Transverse colon (tissue), 4 donors: ENCODE results near the gene OSGEPL1. TPM values are rescaled to one million over a fixed set of nuclear protein-coding genes. Genes with fewer than 3 reads are reported as not detected.

Experiments
- DNase-seq: peaks from one replicate; pipeline ENCODE4 v3.0.0-alpha.2; 2019
- H3K27ac ChIP-seq, 4 donors: fragments of 200-600 bp; sonication (generic); 2 replicates each; pipeline ENCODE4 v1.5.1; 2016 to 2018; ENCODE audit warnings: inconsistent platforms in 4 of 4
- H3K27me3 ChIP-seq: fragments of 200-600 bp; sonication (generic); 2 replicates; pipeline ENCODE4 v1.5.1; 2017; ENCODE audit warnings: inconsistent platforms
- H3K36me3 ChIP-seq, 4 donors: fragments of 200-600 bp; sonication (generic); 2 replicates each; pipeline ENCODE4 v1.5.1; 2017 to 2019; ENCODE audit warnings: inconsistent platforms in 4 of 4
- H3K4me1 ChIP-seq, 4 donors: fragments of 200-600 bp; sonication (generic); 2 replicates each; pipeline ENCODE4 v1.5.1; 2017 to 2020; ENCODE audit warnings: inconsistent platforms in 4 of 4
- H3K4me3 ChIP-seq, 4 donors: fragments of 200-600 bp; sonication (generic); 1 replicate in 1 of 4; 2 replicates in 3 of 4; pipeline versions ENCODE4 v1.5.1 to v1.6.1; 2017 to 2019; ENCODE audit warnings: inconsistent platforms in 4 of 4
- H3K9me3 ChIP-seq, 2 donors: fragments of 200-600 bp; sonication (generic); 2 replicates each; pipeline ENCODE4 v1.5.1; 2017 to 2019; ENCODE audit warnings: inconsistent platforms in 2 of 2
- CTCF ChIP-seq, 5 experiments: fragments of 200-600 bp in 3 of 5; fragments of 450-650 bp in 2 of 5; sonication (generic) in 3 of 5; IDR thresholded peaks; 1 replicate in 2 of 5; 2 replicates in 3 of 5; pipeline ENCODE4 v1.5.1; 2016 to 2017; ENCODE audit warnings: antibody characterized with exemption in 5 of 5, inconsistent platforms in 3 of 5, mild to moderate bottlenecking in 2 of 5, moderate library complexity in 1 of 5
- EP300 ChIP-seq: sonication (generic); formaldehyde crosslinking; IDR thresholded peaks from one replicate; pipeline ENCODE4 v1.6.1; 2017; ENCODE audit warnings: antibody characterized with exemption, low read depth
- POLR2A ChIP-seq: fragments of 450-650 bp; IDR thresholded peaks from one replicate; pipeline ENCODE4 v1.6.1; 2016; ENCODE audit warnings: antibody characterized with exemption, mild to moderate bottlenecking, moderate library complexity
- POLR2AphosphoS5 ChIP-seq, 3 donors: sonication (generic); formaldehyde crosslinking; IDR thresholded peaks; one replicate each; pipeline ENCODE4 v1.6.1; 2016; ENCODE audit warnings: antibody characterized with exemption in 3 of 3
- WGBS, 2 donors: methylation state at CpG; one replicate each; pipeline ENCODE4 v1.1.5; 2018; ENCODE audit warnings: low coverage in 1 of 2; 5-methylcytosine and 5-hydroxymethylcytosine counted together
- in situ Hi-C, 4 donors: fragments of 200-750 bp; cut with MboI; loops; one replicate each; pipeline versions ENCODE4 v1.15.0 to v1.15.1; 2017; ENCODE audit warnings: low sequenced_read_pairs in 3 of 4, low pct_ligation_motif_present in 1 of 4, low pct_unique_long_range_greater_than_20kb in 1 of 4
- intact Hi-C: fragments of 100-400 bp; cut with DNase I; formaldehyde crosslinking; loops from one replicate; pipeline ENCODE4 v1.15.1; 2023; ENCODE audit warnings: low total_unique reads
- total RNA-seq, 4 donors: library from RNA; depleted of rRNA; stranded (reverse); fragments of >200 nt; gene quantifications; one replicate each; pipeline ENCODE4 v1.1.0, GENCODE V29; 2016

The OSGEPL1 gene
- total RNA-seq, 4 donors from 2014 or later, result 2.7 to 14.7 (median 5.1) TPM; not detected in 1

GRCh38 chr2:189799531-189799930 is 36.9 kb upstream of the OSGEPL1 start:
- H3K9me3 ChIP-seq, result no peaks in the 10 kb centered on the region
- H3K4me1 ChIP-seq, result no peaks in the 10 kb centered on the region
- WGBS, 2 donors, result 78% methylated on average over 2 of the region's 2 CpGs; no CpG with 5 or more reads in 1 of the 2 donors
- H3K27ac ChIP-seq, result no peak overlapping the region
- no peaks in the 10 kb centered on the region for H3K27me3 ChIP-seq
- H3K36me3 ChIP-seq, result peaks cover 0 to 17% (median 2%) of the 10 kb centered on the region in 4 donors
- no peak for DNase-seq
- intact Hi-C loops, result no loop called here
- no peak overlapping the region for H3K4me3 ChIP-seq
- TF ChIP-seq EP300 (no peak), CTCF (IDR thresholded peaks at IDR 0.05) (no peak), POLR2A (no peak), POLR2AphosphoS5 (IDR thresholded peaks at IDR 0.05) (no peak)
- in situ Hi-C loops, result loop anchor here in 1 of 4 donors (25.0 kb wide), 1 partner anchor 137 kb away; the partner anchor contains the start of genes ANKAR and ASNSD1

GRCh38 chr2:189799030-189799331 is 36.4 kb upstream of the OSGEPL1 start:
- TF ChIP-seq POLR2AphosphoS5 (IDR thresholded peaks at IDR 0.05) (no peak), CTCF (IDR thresholded peaks at IDR 0.05) (no peak)
- DNase-seq, result no peak
- Histone ChIP-seq H3K36me3 (peaks cover 0 to 17% (median 2%) of the 10 kb centered on the region in 4 donors), H3K27me3 (no peaks in the 10 kb centered on the region), H3K4me1 (no peaks in the 10 kb centered on the region), H3K4me3 (no peak overlapping the region), H3K9me3 (no peaks in the 10 kb centered on the region), H3K27ac (no peak overlapping the region)
- intact Hi-C loops (no loop called here), in situ Hi-C loops (loop anchor here in 1 of 4 donors (25.0 kb wide), 1 partner anchor 137 kb away; the partner anchor contains the start of genes ANKAR and ASNSD1)

GRCh38 chr2:189798312-189799029 is 35.9 kb upstream of the OSGEPL1 start:
- WGBS, 2 donors, result 70 to 75% methylated on average over 4 of the region's 4 CpGs
- peaks cover 0 to 17% (median 2%) of the 10 kb centered on the region in 4 donors for H3K36me3 ChIP-seq
- intact Hi-C loops, result no loop called here
- H3K4me1 ChIP-seq, result no peaks in the 10 kb centered on the region
- DNase-seq, result no peak
- no peak overlapping the region for H3K4me3 ChIP-seq
- no peaks in the 10 kb centered on the region for H3K9me3 ChIP-seq
- in situ Hi-C loops, result loop anchor here in 1 of 4 donors (25.0 kb wide), 1 partner anchor 136 kb away; the partner anchor contains the start of genes ANKAR and ASNSD1
- H3K27me3 ChIP-seq, result no peaks in the 10 kb centered on the region
- H3K27ac ChIP-seq, result no peak overlapping the region
- TF ChIP-seq POLR2A (no peak), CTCF (IDR thresholded peaks at IDR 0.05) (peak in 3 of 5 experiments; percentile 11 to 15 (median 13))

GRCh38 chr2:189797902-189798301 is 35.3 kb upstream of the OSGEPL1 start:
- Histone ChIP-seq H3K27ac (no peak overlapping the region), H3K9me3 (no peaks in the 10 kb centered on the region), H3K27me3 (no peaks in the 10 kb centered on the region), H3K4me1 (no peaks in the 10 kb centered on the region), H3K4me3 (no peak overlapping the region), H3K36me3 (peaks cover 0 to 17% (median 2%) of the 10 kb centered on the region in 4 donors)
- in situ Hi-C loops (loop anchor here in 1 of 4 donors (25.0 kb wide), 1 partner anchor 136 kb away; the partner anchor contains the start of genes ANKAR and ASNSD1), intact Hi-C loops (no loop called here)
- TF ChIP-seq POLR2A (no peak), EP300 (no peak), POLR2AphosphoS5 (IDR thresholded peaks at IDR 0.05) (no peak), CTCF (IDR thresholded peaks at IDR 0.05) (no peak)
- 89 to 90% methylated on average over 6 of the region's 6 CpGs for WGBS, 2 donors
- DNase-seq, result no peak
